ENCODE measurements around the gene U2AF2.

DNA sequence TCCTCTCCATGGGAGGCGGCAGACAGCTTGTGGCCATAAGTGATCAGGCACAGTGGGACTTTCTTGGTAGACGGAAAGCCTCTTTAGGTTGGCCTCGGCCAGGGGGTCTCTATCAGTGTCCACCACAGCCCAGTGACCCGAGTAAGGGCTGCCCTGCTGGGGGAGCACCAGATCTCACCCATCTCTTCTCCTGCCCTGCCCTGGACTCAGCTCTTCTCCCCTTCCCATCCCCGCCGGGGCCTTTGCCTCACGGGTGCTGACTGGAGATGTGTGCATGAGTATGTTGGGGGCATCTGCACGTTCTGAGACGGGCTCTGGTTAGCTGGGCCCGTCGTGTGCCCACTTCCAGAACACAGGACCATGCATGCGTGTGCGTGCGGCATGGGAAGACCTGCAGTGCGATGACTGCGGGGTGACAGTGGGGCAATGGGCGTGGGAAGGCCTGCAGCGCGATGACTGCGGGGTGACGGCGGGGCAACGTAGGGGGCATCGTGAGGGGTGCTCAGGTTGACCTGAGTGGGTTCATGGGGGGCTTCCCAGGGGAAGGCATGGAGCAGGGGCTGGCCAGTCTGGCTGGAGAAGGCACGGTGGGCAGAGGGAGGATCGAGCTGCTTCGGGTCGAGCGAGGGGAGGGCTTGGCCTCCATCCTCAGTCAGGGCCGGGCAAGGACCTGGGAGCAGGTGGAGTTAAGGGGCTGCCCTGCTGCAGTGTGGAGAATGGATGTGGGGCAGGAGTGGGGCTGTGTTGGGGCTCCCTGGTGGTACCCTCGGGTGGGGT, 36.1 kb downstream of the U2AF2 start:
- no peak for TF ChIP-seq TEAD4 (IDR thresholded peaks at IDR 0.05; ENCODE audit: borderline replicate concordance, insufficient read depth)
- TF ChIP-seq POLR2AphosphoS5 (IDR thresholded peaks at IDR 0.05; ENCODE audit: low read depth, low read length) = no peak
- no peak for TF ChIP-seq GABPA (IDR thresholded peaks at IDR 0.05; ENCODE audit: low read depth)
- TF ChIP-seq GATA2 (CRISPR knock-in tag; IDR thresholded peaks at IDR 0.05) = no peak
- TF ChIP-seq, protein P1, sequence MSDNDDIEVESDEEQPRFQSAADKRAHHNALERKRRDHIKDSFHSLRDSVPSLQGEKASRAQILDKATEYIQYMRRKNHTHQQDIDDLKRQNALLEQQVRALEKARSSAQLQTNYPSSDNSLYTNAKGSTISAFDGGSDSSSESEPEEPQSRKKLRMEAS (IDR thresholded peaks at IDR 0.05; ENCODE audit: low read depth) = no peak
- TF ChIP-seq CTCF (IDR thresholded peaks at IDR 0.05) = no peak
